HK-2 (cell line): ENCODE measurements around the gene ZNF735.
"Not testable (repeated sequence)": the region's sequence is repeated elsewhere in the genome, so short reads cannot be mapped to it uniquely, and the experiment has no call there.

Experiments used
- DNase-seq: peaks from one replicate; pipeline ENCODE4 v3.0.0-alpha.2; 2018; ENCODE audit not compliant: unreplicated experiment

ZNF735 gene

GRCh38 chr7:64206903-64207302 is at the start of gene ZNF735:
Gene ZNF735 (plus strand): TSS chr7:64207203. CDS start chr7:64207203, 0 bp downstream.
- no peak for DNase-seq

- not testable (repeated sequence) for DNase-seq
These were observed 36.0 kb upstream of the ZNF735 start for GRCh38 chr7:64170974-64171373.

DNA sequence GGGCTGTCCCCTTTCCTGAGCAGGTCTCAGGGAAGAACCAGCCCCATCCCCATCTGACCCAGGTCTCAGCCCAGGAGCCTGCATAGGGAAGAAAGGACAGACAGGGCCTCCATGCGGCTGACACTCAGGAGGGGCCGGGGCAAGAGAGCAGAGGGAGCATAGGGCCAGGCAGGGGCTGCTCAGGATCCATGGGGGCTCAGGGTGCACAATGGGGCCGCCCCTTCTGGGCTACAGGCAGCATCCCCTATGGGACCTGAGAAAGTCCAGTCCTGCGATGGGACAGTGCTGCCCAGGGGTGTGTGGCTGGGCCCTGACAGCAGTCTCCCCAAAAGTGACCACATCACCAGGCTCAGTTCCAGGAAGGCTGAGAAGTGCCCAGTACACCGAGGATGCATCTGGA is 32.7 kb upstream of the ZNF735 start:
- no peak for DNase-seq

- no peak for DNase-seq
These were observed 32.1 kb upstream of the ZNF735 start for GRCh38 chr7:64174941-64175340.

GRCh38 chr7:64180989-64181388 is 26.0 kb upstream of the ZNF735 start:
- DNase-seq: no peak

DNA sequence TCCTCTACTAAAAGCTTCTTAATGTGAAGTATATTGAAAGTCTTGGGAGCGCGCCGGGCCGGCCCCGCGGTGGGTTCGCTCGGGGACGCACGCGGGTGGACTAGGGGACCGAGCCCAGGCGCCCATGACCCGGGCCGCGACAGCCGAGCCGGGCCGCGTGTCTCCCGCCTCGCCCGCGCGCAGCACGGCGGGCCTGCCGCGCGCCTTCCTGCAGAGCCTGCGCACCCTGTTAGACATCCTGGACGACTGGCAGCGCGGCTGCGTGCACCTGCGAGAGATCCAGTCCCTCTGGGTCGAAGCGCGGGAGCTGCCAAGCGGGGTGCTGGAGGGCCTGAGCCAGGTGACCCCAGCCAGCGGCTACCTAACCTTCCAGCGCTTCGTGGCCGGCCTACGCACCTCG is 25.4 kb upstream of the ZNF735 start:
- no peak for DNase-seq

DNA sequence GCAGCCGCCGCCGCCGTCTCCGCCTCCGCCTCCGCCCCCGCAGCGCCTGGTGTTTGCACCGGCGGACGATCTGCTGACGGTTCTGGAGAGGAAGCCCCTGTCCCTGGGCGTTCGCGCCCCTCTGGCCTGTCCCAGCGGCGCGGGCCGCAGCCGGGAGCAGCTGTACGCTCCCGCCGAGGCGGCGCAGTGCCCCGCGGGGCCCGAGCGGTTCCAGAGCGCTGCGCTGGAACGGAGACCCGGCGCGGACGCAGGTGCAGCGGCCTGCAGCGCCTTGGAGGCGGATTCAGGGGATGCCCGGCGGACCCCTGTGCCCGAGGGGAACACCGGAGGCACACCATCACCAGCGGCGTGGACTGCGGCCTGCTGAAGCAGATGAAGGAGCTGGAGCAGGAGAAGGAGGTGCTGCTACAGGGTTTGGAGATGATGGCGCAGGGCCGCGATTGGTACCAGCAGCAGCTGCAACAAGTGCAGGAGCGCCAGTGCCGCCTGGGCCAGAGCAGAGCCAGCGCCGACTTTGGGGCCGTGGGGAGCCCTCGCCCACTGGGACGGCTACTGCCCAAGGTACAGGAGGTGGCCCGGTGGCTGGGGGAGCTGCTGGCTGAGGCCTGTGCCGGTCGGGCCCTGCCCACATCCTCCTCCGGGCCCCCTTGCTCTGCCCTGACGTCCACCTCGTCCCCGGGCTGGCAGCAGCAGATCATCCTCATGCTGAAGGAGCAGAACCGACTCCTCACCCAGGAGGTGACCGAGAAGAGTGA is 24.8 kb upstream of the ZNF735 start:
- DNase-seq: no peak

- DNase-seq: no peak
These were observed 23.8 kb upstream of the ZNF735 start for GRCh38 chr7:64183126-64183742.

- no peak for DNase-seq
These were observed 23.1 kb upstream of the ZNF735 start for GRCh38 chr7:64183827-64184372.

DNA sequence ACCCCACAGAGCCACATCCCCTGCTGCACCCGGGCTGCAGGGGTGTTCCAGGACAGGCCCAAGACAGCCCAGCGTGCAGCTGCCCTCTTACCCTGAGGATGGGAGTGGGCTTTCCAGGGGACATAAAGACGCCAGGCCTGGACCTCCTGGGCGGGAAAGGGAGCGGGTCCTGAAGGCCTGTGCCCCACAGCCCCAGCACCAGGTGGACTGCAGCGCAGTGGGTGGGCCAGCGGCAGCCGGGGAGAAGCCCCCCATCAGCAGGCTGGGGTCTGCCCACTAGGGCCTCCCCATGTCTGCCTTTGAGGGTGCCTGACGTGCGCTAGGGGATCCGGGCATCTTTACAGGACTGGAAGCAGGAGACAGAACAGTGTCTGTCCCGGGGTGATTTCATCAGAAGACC is 22.6 kb upstream of the ZNF735 start:
- no peak for DNase-seq

- no peak for DNase-seq
These were observed 19.6 kb upstream of the ZNF735 start for GRCh38 chr7:64187408-64187807.

- DNase-seq: no peak
These were observed 14.8 kb upstream of the ZNF735 start for GRCh38 chr7:64192148-64192704.

- no peak for DNase-seq
These were observed 14.2 kb upstream of the ZNF735 start for GRCh38 chr7:64192775-64193174.

DNA sequence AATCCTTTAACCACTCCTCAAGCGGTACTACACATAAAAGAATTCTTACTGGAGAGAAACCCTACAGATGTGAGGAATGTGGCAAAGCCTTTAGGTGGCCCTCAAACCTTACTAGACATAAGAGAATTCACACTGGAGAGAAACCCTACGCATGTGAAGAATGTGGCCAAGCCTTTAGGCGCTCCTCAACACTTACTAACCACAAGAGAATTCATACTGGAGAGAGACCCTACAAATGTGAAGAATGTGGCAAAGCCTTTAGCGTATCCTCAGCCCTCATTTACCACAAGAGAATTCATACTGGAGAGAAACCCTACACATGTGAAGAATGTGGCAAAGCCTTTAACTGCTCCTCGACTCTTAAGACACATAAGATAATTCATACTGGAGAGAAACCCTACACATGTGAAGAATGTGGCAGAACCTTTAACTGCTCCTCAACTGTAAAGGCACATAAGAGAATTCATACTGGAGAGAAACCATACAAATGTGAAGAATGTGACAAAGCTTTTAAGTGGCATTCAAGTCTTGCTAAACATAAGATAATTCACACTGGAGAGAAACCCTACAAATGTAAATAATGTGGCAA is 12.8 kb downstream of the ZNF735 start:
- not testable (repeated sequence) for DNase-seq

DNA sequence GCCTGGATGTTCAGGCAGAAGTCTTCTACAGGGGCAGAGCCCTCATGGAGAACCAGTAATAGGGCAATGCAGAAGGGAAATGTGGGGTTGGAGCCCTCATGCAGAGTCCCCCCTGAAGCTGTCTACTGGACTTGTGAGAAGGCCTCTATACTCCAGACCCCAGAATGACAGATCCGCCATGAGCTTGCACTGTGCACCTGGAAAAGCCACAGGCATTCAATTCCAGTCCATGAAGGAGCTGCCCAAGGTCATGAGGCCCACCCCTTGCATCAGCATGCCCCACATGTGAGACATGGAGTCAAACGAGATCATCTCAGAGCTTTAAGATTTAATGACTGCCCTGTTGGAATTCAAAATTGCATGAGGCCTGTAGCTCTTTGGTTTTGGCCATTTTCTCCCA is 16.4 kb downstream of the ZNF735 start:
- DNase-seq: no peak

DNA sequence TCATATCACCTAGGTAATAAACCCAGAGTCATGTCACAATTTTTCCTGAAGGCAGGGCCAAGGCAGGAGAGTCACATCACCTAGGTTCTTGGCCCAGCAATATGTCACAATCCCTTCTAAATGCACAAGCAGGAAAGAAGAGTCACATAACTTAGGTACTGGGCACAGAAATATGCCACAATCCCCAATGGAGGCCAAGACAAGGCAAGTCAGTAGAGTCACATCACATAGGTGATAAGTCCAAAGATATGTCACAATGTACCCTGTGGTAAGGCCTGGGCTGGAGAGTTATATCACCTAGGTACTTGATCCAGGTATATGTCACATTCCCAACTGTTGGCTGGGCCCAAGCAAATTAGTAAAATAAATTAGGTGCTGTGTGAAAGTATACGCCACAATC is 21.2 kb downstream of the ZNF735 start, which contains the start of gene ZNF679:
Gene ZNF679 (plus strand): TSS at position 301 of the 400 bp plus-strand sequence. CDS start 20,644 bp downstream, outside the sequence.
- not testable (repeated sequence) for DNase-seq

DNA sequence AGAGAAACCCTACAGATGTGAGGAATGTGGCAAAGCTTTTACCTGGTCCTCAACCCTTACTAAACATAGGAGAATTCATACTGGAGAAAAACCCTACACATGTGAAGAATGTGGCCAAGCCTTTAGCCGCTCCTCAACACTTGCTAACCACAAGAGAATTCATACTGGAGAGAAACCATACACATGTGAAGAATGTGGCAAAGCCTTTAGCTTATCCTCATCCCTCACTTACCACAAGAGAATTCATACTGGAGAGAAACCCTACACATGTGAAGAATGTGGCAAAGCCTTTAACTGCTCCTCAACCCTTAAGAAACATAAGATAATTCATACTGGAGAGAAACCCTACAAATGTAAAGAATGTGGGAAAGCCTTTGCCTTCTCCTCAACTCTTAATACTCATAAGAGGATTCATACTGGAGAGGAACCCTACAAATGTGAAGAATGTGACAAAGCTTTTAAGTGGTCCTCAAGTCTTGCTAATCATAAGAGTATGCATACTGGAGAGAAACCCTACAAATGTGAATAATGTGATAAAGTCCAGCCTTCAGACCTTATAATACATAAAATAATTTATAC is 59.4 kb downstream of the ZNF735 start:
- DNase-seq: no peak
